Vagina (tissue), 2 donors: ENCODE measurements around the gene ZNF780A.

Experiments
- CTCF ChIP-seq, 3 experiments: fragments of 450-650 bp in 2 of 3; fragments of 200-600 bp in 1 of 3; sonication (generic) in 1 of 3; IDR thresholded peaks; one replicate each; pipeline ENCODE4 v1.5.1; 2017 to 2019; ENCODE audit warnings: antibody characterized with exemption in 3 of 3, mild to moderate bottlenecking in 2 of 3, moderate library complexity in 2 of 3
- POLR2A ChIP-seq, 2 donors: fragments of 450-650 bp; IDR thresholded peaks; one replicate each; pipeline ENCODE4 v1.6.1; 2017; ENCODE audit warnings: antibody characterized with exemption in 2 of 2, mild to moderate bottlenecking in 2 of 2, moderate library complexity in 2 of 2
- POLR2AphosphoS5 ChIP-seq, 2 donors: sonication (generic); formaldehyde crosslinking; IDR thresholded peaks; one replicate each; pipeline ENCODE4 v1.9.0; 2017; ENCODE audit warnings: antibody characterized with exemption in 2 of 2, mild to moderate bottlenecking in 2 of 2, low read depth in 1 of 2; ENCODE audit not compliant: insufficient read depth in 1 of 2

GRCh38 chr19:40078377-40078776, 12.4 kb downstream of the ZNF780A start:
- no peak for TF ChIP-seq CTCF (IDR thresholded peaks at IDR 0.05)
- no peak for TF ChIP-seq POLR2AphosphoS5 (IDR thresholded peaks at IDR 0.05; ENCODE audit: insufficient read depth in 1 of 2, low read depth in 1 of 2)
- TF ChIP-seq POLR2A (IDR thresholded peaks at IDR 0.05): no peak
